Keratinocyte (primary cell): Measurements from ENCODE around the gene AP3S1. TPM values are rescaled to one million over a fixed set of nuclear protein-coding genes. Genes with fewer than 3 reads are reported as not detected.

Experiments used
- DNase-seq: peaks from one replicate; pipeline ENCODE4 v3.0.0-alpha.2; 2011; ENCODE audit warnings: low read depth, missing footprints, low spot score
- FAIRE-seq: peaks from 2 replicates; lab custom pipeline; 2011; peaks lifted over from hg19 to GRCh38; lab: Jason Lieb, UNC
- H2AFZ ChIP-seq: 2 replicates; pipeline ENCODE4 v1.6.0; 2012; ENCODE audit warnings: low read length, control low read depth, inconsistent platforms; ENCODE audit not compliant: control insufficient read depth
- H3K27ac ChIP-seq: 2 replicates; pipeline ENCODE4 v1.5.1; 2011; ENCODE audit warnings: low read length; ENCODE audit not compliant: control insufficient read depth, insufficient read depth
- H3K27me3 ChIP-seq: 3 replicates; pipeline ENCODE4 v1.6.0; 2011; ENCODE audit warnings: low read length; ENCODE audit not compliant: control insufficient read depth, insufficient read depth; ENCODE audit errors: extremely low read depth
- H3K36me3 ChIP-seq, 2 experiments: 2 replicates in 1 of 2; 3 replicates in 1 of 2; pipeline ENCODE4 v1.5.1; 2011; ENCODE audit warnings: low read length in 2 of 2, mild to moderate bottlenecking in 1 of 2; ENCODE audit not compliant: control insufficient read depth in 2 of 2, insufficient read depth in 2 of 2; ENCODE audit errors: extremely low read depth in 1 of 2
- H3K4me1 ChIP-seq: 3 replicates; pipeline ENCODE4 v1.5.1; 2011; ENCODE audit warnings: low read length; ENCODE audit not compliant: control insufficient read depth, insufficient read depth; ENCODE audit errors: extremely low read depth
- H3K4me2 ChIP-seq: 3 replicates; pipeline ENCODE4 v1.6.0; 2011; ENCODE audit warnings: low read depth, low read length; ENCODE audit not compliant: control insufficient read depth, insufficient read depth; ENCODE audit errors: extremely low read depth
- H3K4me3 ChIP-seq, 3 experiments: fragments of 200-600 bp in 1 of 3; sonication (generic) in 1 of 3; 2 replicates in 2 of 3; 3 replicates in 1 of 3; pipeline ENCODE4 v1.5.1; 2011 to 2016; ENCODE audit warnings: low read length in 3 of 3, mild to moderate bottlenecking in 3 of 3, control low read depth in 2 of 3, inconsistent platforms in 1 of 3, low read depth in 1 of 3, mixed read lengths in 1 of 3, mixed run types in 1 of 3, moderate library complexity in 1 of 3; ENCODE audit not compliant: control insufficient read depth in 2 of 3, insufficient read depth in 2 of 3; ENCODE audit errors: extremely low read depth in 1 of 3
- H3K79me2 ChIP-seq: 2 replicates; pipeline ENCODE4 v1.6.0; 2012; ENCODE audit warnings: low read length; ENCODE audit not compliant: control insufficient read depth, insufficient read depth
- H3K9ac ChIP-seq: 3 replicates; pipeline ENCODE4 v1.6.0; 2011; ENCODE audit warnings: low read length; ENCODE audit not compliant: control insufficient read depth, insufficient read depth; ENCODE audit errors: extremely low read depth
- H3K9me1 ChIP-seq: 3 replicates; pipeline ENCODE4 v1.6.0; 2011; ENCODE audit warnings: low read length; ENCODE audit not compliant: control insufficient read depth, insufficient read depth; ENCODE audit errors: extremely low read depth
- H3K9me3 ChIP-seq: 2 replicates; pipeline ENCODE4 v1.5.1; 2012; ENCODE audit warnings: low read depth, low read length; ENCODE audit not compliant: control insufficient read depth
- H4K20me1 ChIP-seq: 3 replicates; pipeline ENCODE4 v1.6.0; 2011; ENCODE audit warnings: low read length; ENCODE audit not compliant: control insufficient read depth, insufficient read depth; ENCODE audit errors: extremely low read depth
- EZH2 ChIP-seq: IDR thresholded peaks from one replicate; pipeline ENCODE4 v1.6.1; 2012; ENCODE audit warnings: inconsistent platforms, mild to moderate bottlenecking, low read length, moderate library complexity
- dilution Hi-C: fragments of 300-500 bp; cut with MboI; formaldehyde crosslinking; loops from one replicate; pipeline ENCODE4 v1.7.0; 2020; ENCODE audit warnings: low sequenced_read_pairs; ENCODE audit not compliant: extremely low pct_ligation_motif_present
- polyA plus RNA-seq, 5 experiments: library from polyadenylated mRNA; depleted of rRNA in 3 of 5; stranded (reverse) in 3 of 5; stranded (forward) in 1 of 5; unstranded in 1 of 5; fragments of >200 nt; gene quantifications; 1 replicate in 1 of 5; 2 replicates in 3 of 5; 3 replicates in 1 of 5; pipeline versions ENCODE4 v1.2.1 to v1.2.3, GENCODE V29; 2011 to 2012; ENCODE audit warnings: missing spikeins in 2 of 5, low read depth in 1 of 5, low replicate concordance in 1 of 5
- TF ChIP-seq, protein P1 (sequence below), 3 experiments: IDR thresholded peaks in 1 of 3; conservative IDR thresholded peaks in 1 of 3; optimal IDR thresholded peaks in 1 of 3; 2 replicates in 2 of 3; 3 replicates in 1 of 3; pipeline versions ENCODE3 to v1.5.1; 2011; ENCODE audit warnings: low read length in 3 of 3, mild to moderate bottlenecking in 3 of 3, moderate library complexity in 2 of 3, control low read depth in 1 of 3, inconsistent platforms in 1 of 3; ENCODE audit not compliant: insufficient read depth in 2 of 3; ENCODE audit errors: extremely low read depth in 1 of 3

AP3S1 gene
- polyA plus RNA-seq, 1 donor (not counting 4 experiments of a cell fraction or from before 2014, with no cell fraction given), result 153 TPM

DNA sequence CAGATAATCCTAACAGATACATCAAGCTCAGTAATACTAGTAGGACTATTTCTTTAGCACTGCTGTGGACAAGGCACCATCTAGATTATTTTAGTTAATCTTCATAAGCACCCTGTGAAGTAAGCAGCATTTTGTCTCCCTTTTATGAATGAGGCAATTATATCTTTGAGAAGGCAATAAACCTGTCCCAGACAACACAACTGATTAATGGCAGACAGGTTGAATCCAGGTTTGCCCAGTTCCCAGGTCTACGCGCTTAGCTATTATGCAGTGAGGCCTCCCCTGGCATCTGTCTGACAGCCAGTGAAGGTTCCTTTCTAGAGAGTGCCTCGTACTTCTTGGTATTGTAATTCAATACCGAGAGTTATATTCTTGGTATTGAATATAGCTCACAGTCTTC, 110.9 kb downstream of the AP3S1 start:
- Histone ChIP-seq H3K9me1 (no peaks in the 10 kb centered on the region), H4K20me1 (no peaks in the 10 kb centered on the region), H3K79me2 (no peaks in the 10 kb centered on the region), H3K4me1 (no peaks in the 10 kb centered on the region), H3K4me2 (no peak overlapping the region), H3K36me3 (no peaks in the 10 kb centered on the region), H3K9ac (no peak overlapping the region), H3K27ac (no peak overlapping the region), H3K4me3 (no peak overlapping the region), H3K27me3 (no peaks in the 10 kb centered on the region), H2AFZ (no peak overlapping the region), H3K9me3 (no peaks in the 10 kb centered on the region)
- TF ChIP-seq EZH2, result no peak
- TF ChIP-seq, protein P1, sequence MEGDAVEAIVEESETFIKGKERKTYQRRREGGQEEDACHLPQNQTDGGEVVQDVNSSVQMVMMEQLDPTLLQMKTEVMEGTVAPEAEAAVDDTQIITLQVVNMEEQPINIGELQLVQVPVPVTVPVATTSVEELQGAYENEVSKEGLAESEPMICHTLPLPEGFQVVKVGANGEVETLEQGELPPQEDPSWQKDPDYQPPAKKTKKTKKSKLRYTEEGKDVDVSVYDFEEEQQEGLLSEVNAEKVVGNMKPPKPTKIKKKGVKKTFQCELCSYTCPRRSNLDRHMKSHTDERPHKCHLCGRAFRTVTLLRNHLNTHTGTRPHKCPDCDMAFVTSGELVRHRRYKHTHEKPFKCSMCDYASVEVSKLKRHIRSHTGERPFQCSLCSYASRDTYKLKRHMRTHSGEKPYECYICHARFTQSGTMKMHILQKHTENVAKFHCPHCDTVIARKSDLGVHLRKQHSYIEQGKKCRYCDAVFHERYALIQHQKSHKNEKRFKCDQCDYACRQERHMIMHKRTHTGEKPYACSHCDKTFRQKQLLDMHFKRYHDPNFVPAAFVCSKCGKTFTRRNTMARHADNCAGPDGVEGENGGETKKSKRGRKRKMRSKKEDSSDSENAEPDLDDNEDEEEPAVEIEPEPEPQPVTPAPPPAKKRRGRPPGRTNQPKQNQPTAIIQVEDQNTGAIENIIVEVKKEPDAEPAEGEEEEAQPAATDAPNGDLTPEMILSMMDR (optimal IDR thresholded peaks at IDR 0.05 in 1 of 3, IDR thresholded peaks at IDR 0.05 in 1 of 3, conservative IDR thresholded peaks at IDR 0.05 in 1 of 3; ENCODE audit: extremely low read depth in 1 of 3, insufficient read depth in 2 of 3, low read length in 3 of 3), result no peak
- DNase-seq, result no peak
- FAIRE-seq, result no peak
- dilution Hi-C loops, result no loop called here

DNA sequence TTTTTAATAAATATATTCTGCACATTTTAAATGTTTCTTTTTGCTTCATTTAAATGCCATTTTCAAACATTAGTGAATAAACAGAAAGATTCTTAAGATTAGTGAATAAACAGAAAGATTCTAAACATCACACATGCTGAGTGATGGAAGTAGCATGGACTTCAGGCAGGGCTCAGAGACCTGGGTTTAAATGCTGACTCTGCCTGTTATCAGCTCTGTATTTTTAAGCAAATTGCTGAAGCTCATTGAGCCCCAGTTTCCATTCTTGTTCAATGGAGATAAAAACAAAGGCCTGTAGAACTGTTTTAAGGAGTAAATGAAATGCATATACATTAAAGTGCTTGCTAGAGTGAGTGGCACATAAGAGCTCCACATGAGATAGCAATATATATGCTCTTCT, 112.4 kb downstream of the AP3S1 start:
- no peak for TF ChIP-seq EZH2
- TF ChIP-seq, protein P1 (optimal IDR thresholded peaks at IDR 0.05 in 1 of 3, IDR thresholded peaks at IDR 0.05 in 1 of 3, conservative IDR thresholded peaks at IDR 0.05 in 1 of 3; ENCODE audit: extremely low read depth in 1 of 3, insufficient read depth in 2 of 3, low read length in 3 of 3), result no peak

More for the DNA sequence above, 112.4 kb downstream of the AP3S1 start:
- Histone ChIP-seq H3K9ac (no peak overlapping the region), H3K27me3 (peaks cover 4% of the 10 kb centered on the region), H3K36me3 (no peaks in the 10 kb centered on the region), H4K20me1 (no peaks in the 10 kb centered on the region), H3K9me1 (no peaks in the 10 kb centered on the region), H2AFZ (no peak overlapping the region), H3K4me2 (no peak overlapping the region), H3K9me3 (no peaks in the 10 kb centered on the region), H3K27ac (no peak overlapping the region), H3K4me3 (no peak overlapping the region), H3K79me2 (no peaks in the 10 kb centered on the region), H3K4me1 (no peaks in the 10 kb centered on the region)
- dilution Hi-C loops, result no loop called here
- DNase-seq, result no peak
- FAIRE-seq, result no peak
